K562 (cell line): Measurements from ENCODE around the gene RSF1. TPM values are rescaled to one million over a fixed set of nuclear protein-coding genes. Genes with fewer than 3 reads are reported as not detected.

Experiments
- CBFA2T3 ChIP-seq: fragments of 450-650 bp; IDR thresholded peaks from 2 replicates; pipeline ENCODE4 v1.6.1; 2017
- CHCHD3 ChIP-seq: fragments of 250-450 bp; sonication (Bioruptor Pico); IDR thresholded peaks from 2 replicates; pipeline ENCODE4 v2.1.2; 2022; ENCODE audit warnings: mild to moderate bottlenecking
- E2F6 ChIP-seq, 2 experiments: IDR thresholded peaks; 2 replicates each; pipeline ENCODE4 v1.6.1; 2011; ENCODE audit warnings: borderline replicate concordance in 1 of 2, control low read depth in 1 of 2, low read depth in 1 of 2, low read length in 1 of 2, mild to moderate bottlenecking in 1 of 2, mixed read lengths in 1 of 2, moderate library complexity in 1 of 2; ENCODE audit not compliant: insufficient read depth in 1 of 2, insufficient read length in 1 of 2, poor library complexity in 1 of 2, severe bottlenecking in 1 of 2; ENCODE audit errors: extremely low read depth in 1 of 2
- IRF2 ChIP-seq: sonication (generic); formaldehyde crosslinking; IDR thresholded peaks from 2 replicates; pipeline ENCODE4 v1.8.1; 2022; ENCODE audit warnings: mild to moderate bottlenecking, missing genetic modification reagents
- KAT7 ChIP-seq: sonication (generic); formaldehyde crosslinking; IDR thresholded peaks from 2 replicates; pipeline ENCODE4 v1.8.0; 2022; ENCODE audit warnings: missing genetic modification reagents, mild to moderate bottlenecking, borderline replicate concordance
- PKNOX1 ChIP-seq: fragments of 450-650 bp; IDR thresholded peaks from 2 replicates; pipeline ENCODE4 v1.6.1; 2016
- RAD21 ChIP-seq, 2 experiments: fragments of 250-450 bp in 1 of 2; fragments of 450-650 bp in 1 of 2; sonication (Bioruptor Pico) in 1 of 2; formaldehyde crosslinking in 1 of 2; IDR thresholded peaks in 1 of 2; conservative IDR thresholded peaks in 1 of 2; 2 replicates each; pipeline versions ENCODE4 v1.4.0 to v1.8.0; 2020 to 2022; ENCODE audit warnings: mild to moderate bottlenecking in 2 of 2, moderate library complexity in 1 of 2
- RBFOX2 ChIP-seq: fragments of 200-400 bp; formaldehyde crosslinking; IDR thresholded peaks from 2 replicates; pipeline ENCODE4 v1.6.1; 2017; ENCODE audit warnings: low read depth, mild to moderate bottlenecking, low read length, moderate library complexity
- SETDB1 ChIP-seq: IDR thresholded peaks from one replicate; pipeline ENCODE4 v1.6.1; 2012; ENCODE audit warnings: low read length, control low read depth, inconsistent platforms
- SRSF7 ChIP-seq: fragments of 200-400 bp; formaldehyde crosslinking; optimal IDR thresholded peaks from 2 replicates; pipeline ENCODE3; 2017; ENCODE audit warnings: mild to moderate bottlenecking, low read depth, low read length
- TCF7L2 ChIP-seq: fragments of 150-350 bp; IDR thresholded peaks from 2 replicates; pipeline ENCODE4 v1.6.1; 2016; ENCODE audit warnings: low read depth, mild to moderate bottlenecking, low read length, moderate library complexity
- THAP12 ChIP-seq: fragments of 250-450 bp; sonication (Bioruptor Pico); IDR thresholded peaks from 2 replicates; pipeline ENCODE4 v1.9.0; 2021; ENCODE audit warnings: mild to moderate bottlenecking, inconsistent platforms
- TOE1 ChIP-seq, 2 experiments: fragments of 450-650 bp in 1 of 2; sonication (generic) in 1 of 2; formaldehyde crosslinking in 1 of 2; IDR thresholded peaks; 2 replicates each; pipeline versions ENCODE4 v1.7.1 to v1.8.0; 2016 to 2022; ENCODE audit warnings: borderline replicate concordance in 2 of 2, mild to moderate bottlenecking in 2 of 2, antibody characterized with exemption in 1 of 2, inconsistent platforms in 1 of 2, low read depth in 1 of 2, missing genetic modification reagents in 1 of 2, moderate library complexity in 1 of 2
- ZBTB12 ChIP-seq: fragments of 250-450 bp; sonication (Bioruptor Pico); IDR thresholded peaks from 2 replicates; pipeline ENCODE4 v1.4.0; 2020
- ZBTB49 ChIP-seq: sonication (generic); formaldehyde crosslinking; IDR thresholded peaks from 2 replicates; pipeline ENCODE4 v1.8.0; 2022; ENCODE audit warnings: missing genetic modification reagents, mild to moderate bottlenecking, borderline replicate concordance
- ZNF384 ChIP-seq: IDR thresholded peaks from 2 replicates; pipeline ENCODE4 v1.6.1; 2012; ENCODE audit warnings: low read depth, low read length, improper control_type of control experiment
- ZNF644 ChIP-seq: fragments of 200-800 bp; sonication (Bioruptor generic); IDR thresholded peaks from 2 replicates; pipeline ENCODE4 v1.6.1; 2016; ENCODE audit warnings: low read depth, missing genetic modification characterization, missing compliant biosample characterization
- polyA plus RNA-seq, 8 experiments: library from polyadenylated mRNA; depleted of rRNA in 4 of 8; stranded (reverse) in 5 of 8; unstranded in 3 of 8; fragments of >200 nt; fragmentation: Nextera tagmentation in 2 of 8; fragmentation: Illumina TruSeq in 1 of 8; extraction: Ambion mirVana in 2 of 8; extraction: Trizol in 1 of 8; gene quantifications; 2 replicates each; pipeline versions ENCODE4 v1.2.1 to v1.2.3, GENCODE V29; 2011 to 2014; ENCODE audit warnings: inconsistent platforms in 1 of 8, missing spikeins in 1 of 8
- total RNA-seq, 7 experiments: library from RNA; depleted of rRNA in 6 of 7; stranded (reverse); fragments of >200 nt in 6 of 7; fragmentation: Illumina TruSeq in 2 of 7; extraction: Trizol in 2 of 7; gene quantifications; 2 replicates each; pipeline versions ENCODE4 v1.2.1 to v1.2.3, GENCODE V29; 2011 to 2021; ENCODE audit warnings: low replicate concordance in 1 of 7

The RSF1 gene
- total and polyA plus RNA-seq, 9 of the 15 experiments (the other 6 are each of a cell fraction or from before 2014, with no cell fraction given) = 9.7 to 63.6 (median 42.8) TPM

GRCh38 chr11:77637345-77638165 is 183.0 kb downstream of the RSF1 start, which contains the start of gene CLNS1A (continued):
- no peak for TF ChIP-seq ZBTB12
- TF ChIP-seq SETDB1 = no peak
- peak; percentile 39; the same call in 1 of the 2 replicates for TF ChIP-seq PKNOX1
- TF ChIP-seq KAT7 (CRISPR knock-in tag) = no peak
- no peak for TF ChIP-seq TCF7L2
- no peak for TF ChIP-seq CHCHD3 (CRISPR knock-in tag)
- TF ChIP-seq RBFOX2 = peak; percentile 97
- no peak for TF ChIP-seq RAD21 (CRISPR knock-in tag; conservative IDR thresholded peaks at IDR 0.05 in 1 of 2, IDR thresholded peaks at IDR 0.05 in 1 of 2)
- TF ChIP-seq ZNF384 = no peak
- TF ChIP-seq IRF2 (CRISPR knock-in tag) = no peak
- TF ChIP-seq CBFA2T3 = no peak; the same call in 1 of the 2 replicates
- peak; percentile 86 to 92 for TF ChIP-seq E2F6 (IDR thresholded peaks at IDR 0.05; ENCODE audit: borderline replicate concordance in 1 of 2, extremely low read depth in 1 of 2, insufficient read depth in 1 of 2, insufficient read length in 1 of 2, low read depth in 1 of 2, low read length in 1 of 2, poor library complexity in 1 of 2, severe bottlenecking in 1 of 2)
- TF ChIP-seq TOE1 (IDR thresholded peaks at IDR 0.05; ENCODE audit: borderline replicate concordance) = peak; percentile 75; the same call in 1 of the 2 replicates
- TF ChIP-seq TOE1 (CRISPR knock-in tag; IDR thresholded peaks at IDR 0.05; ENCODE audit: borderline replicate concordance, low read depth) = no peak
- peak; percentile 84 for TF ChIP-seq THAP12
- TF ChIP-seq SRSF7 = no peak
- TF ChIP-seq ZBTB49 (CRISPR knock-in tag) = 0 out of 2 replicates have a peak, but pooled peaks have one; percentile 22
- no peak for TF ChIP-seq ZNF644 (tag)
